Upper lobe of right lung (tissue), 1 donor: ENCODE measurements around the gene B3GAT1. TPM values are rescaled to one million over a fixed set of nuclear protein-coding genes. Genes with fewer than 3 reads are reported as not detected.

ENCODE experiments used
- ATAC-seq: fragments of 200-7000 bp; cut with Tn5 transposase; one replicate; pipeline ENCODE4 v1.9.1; 2020; ENCODE audit warnings: mild to moderate bottlenecking, moderate library complexity
- DNase-seq: peaks from one replicate; pipeline ENCODE4 v3.0.0-alpha.2; 2020
- H3K27ac ChIP-seq: fragments of 200-600 bp; one replicate; pipeline ENCODE4 v1.8.0; 2022
- H3K27me3 ChIP-seq: fragments of 200-600 bp; one replicate; pipeline ENCODE4 v1.8.0; 2022; ENCODE audit warnings: mild to moderate bottlenecking
- H3K36me3 ChIP-seq: fragments of 200-600 bp; one replicate; pipeline ENCODE4 v1.8.0; 2022
- H3K4me1 ChIP-seq: fragments of 200-600 bp; one replicate; pipeline ENCODE4 v1.8.0; 2022
- H3K4me3 ChIP-seq: fragments of 200-600 bp; one replicate; pipeline ENCODE4 v1.8.0; 2022; ENCODE audit warnings: mild to moderate bottlenecking
- H3K9me3 ChIP-seq: fragments of 200-600 bp; one replicate; pipeline ENCODE4 v1.8.0; 2022
- CTCF ChIP-seq: fragments of 200-600 bp; IDR thresholded peaks from one replicate; pipeline ENCODE4 v1.8.0; 2022; ENCODE audit warnings: antibody characterized with exemption
- intact Hi-C: fragments of 100-400 bp; cut with DNase I; formaldehyde crosslinking; loops from one replicate; pipeline ENCODE4 v1.11.0; 2022
- total RNA-seq: library from RNA; stranded (reverse); fragmentation: NEBNext Ultra II Directional; extraction: Animal tissue kit (Norgen Biotek cat#: 25700); gene quantifications from one replicate; pipeline ENCODE4 v1.2.1, GENCODE V29; 2021
- donor health status: DM: no; HTN: yes; CAD: no; lungs with severe emphysema.

B3GAT1 gene
- total RNA-seq, 1 donor from 2014 or later, result 1.2 TPM

GRCh38 chr11:134391656-134392055 is 20.4 kb downstream of the B3GAT1 start:
- ATAC-seq (no peak), DNase-seq (no peak)
- no peak for TF ChIP-seq CTCF
- H3K36me3 ChIP-seq, result no peaks in the 10 kb centered on the region
- H3K27ac ChIP-seq, result no peak overlapping the region
- intact Hi-C loops, result no loop called here
- H3K27me3 ChIP-seq, result peaks cover 10% of the 10 kb centered on the region
- no peak overlapping the region for H3K4me3 ChIP-seq
- H3K4me1 ChIP-seq, result no peaks in the 10 kb centered on the region
- H3K9me3 ChIP-seq, result no peaks in the 10 kb centered on the region

GRCh38 chr11:134390706-134391569 is 21.1 kb downstream of the B3GAT1 start:
- Histone ChIP-seq H3K27me3 (peaks cover 10% of the 10 kb centered on the region), H3K4me1 (no peaks in the 10 kb centered on the region), H3K9me3 (no peaks in the 10 kb centered on the region), H3K4me3 (no peak overlapping the region), H3K36me3 (no peaks in the 10 kb centered on the region), H3K27ac (no peak overlapping the region)
- ATAC-seq (no peak), DNase-seq (no peak)
- no peak for TF ChIP-seq CTCF
- intact Hi-C loops, result no loop called here

- no peaks in the 10 kb centered on the region for H3K4me1 ChIP-seq
- no peak overlapping the region for H3K27ac ChIP-seq
- no peak for TF ChIP-seq CTCF
- intact Hi-C loops, result no loop called here
- DNase-seq (no peak), ATAC-seq (no peak)
- H3K36me3 ChIP-seq, result no peaks in the 10 kb centered on the region
- H3K9me3 ChIP-seq, result no peaks in the 10 kb centered on the region
- H3K4me3 ChIP-seq, result no peak overlapping the region
- H3K27me3 ChIP-seq, result peaks cover 10% of the 10 kb centered on the region
Measured at GRCh38 chr11:134389464-134390180, 22.4 kb downstream of the B3GAT1 start.

GRCh38 chr11:134388590-134388989 is 23.5 kb downstream of the B3GAT1 start:
- intact Hi-C loops, result no loop called here
- DNase-seq (no peak), ATAC-seq (no peak)
- Histone ChIP-seq H3K27me3 (peaks cover 10% of the 10 kb centered on the region), H3K4me3 (no peak overlapping the region), H3K4me1 (no peaks in the 10 kb centered on the region), H3K9me3 (no peaks in the 10 kb centered on the region), H3K27ac (no peak overlapping the region), H3K36me3 (no peaks in the 10 kb centered on the region)
- no peak for TF ChIP-seq CTCF

- intact Hi-C loops, result no loop called here
- H3K27ac ChIP-seq, result no peak overlapping the region
- H3K4me1 ChIP-seq, result no peaks in the 10 kb centered on the region
- no peak for TF ChIP-seq CTCF
- peaks cover 10% of the 10 kb centered on the region for H3K27me3 ChIP-seq
- H3K36me3 ChIP-seq, result no peaks in the 10 kb centered on the region
- DNase-seq (no peak), ATAC-seq (peak; percentile 4)
- no peak overlapping the region for H3K4me3 ChIP-seq
- no peaks in the 10 kb centered on the region for H3K9me3 ChIP-seq
Measured at GRCh38 chr11:134387501-134387900, 24.5 kb downstream of the B3GAT1 start.
